CD4-positive, alpha-beta T cell treated with Interleukin-12 subunit alpha and Interleukin-12 subunit beta, for 1 hour (primary cell): ENCODE measurements around the gene WDPCP.
A peak's percentile ranks its signal among the peaks of the same experiment; 100 is the strongest.
"Not testable (repeated sequence)": the region's sequence is repeated elsewhere in the genome, so short reads cannot be mapped to it uniquely, and the experiment has no call there.

Experiments
- DNase-seq: peaks from one replicate; pipeline ENCODE4 v3.0.0-alpha.2; 2020

WDPCP gene

GRCh38 chr2:63438181-63438580 lies 150.1 kb downstream of the WDPCP start:
- DNase-seq = no peak

GRCh38 chr2:63436488-63436887 lies 151.8 kb downstream of the WDPCP start:
- DNase-seq = no peak

- no peak for DNase-seq
Measured at GRCh38 chr2:63435070-63435469, 153.2 kb downstream of the WDPCP start.

- DNase-seq = no peak
Measured at GRCh38 chr2:63434024-63435001, 154.0 kb downstream of the WDPCP start.

- DNase-seq = no peak
Measured at GRCh38 chr2:63432373-63432772, 155.9 kb downstream of the WDPCP start.

- no peak for DNase-seq
Measured at GRCh38 chr2:63425606-63426005, 162.7 kb downstream of the WDPCP start.

- DNase-seq = no peak
Measured at GRCh38 chr2:63425079-63425416, 163.2 kb downstream of the WDPCP start.

GRCh38 chr2:63424329-63425078 lies 163.8 kb downstream of the WDPCP start:
- DNase-seq = peak; percentile 47

- no peak for DNase-seq
Measured at GRCh38 chr2:63422556-63422955, 165.7 kb downstream of the WDPCP start.

- DNase-seq = no peak
Measured at GRCh38 chr2:63408530-63408929, 179.7 kb downstream of the WDPCP start.

GRCh38 chr2:63406641-63407040 lies 181.6 kb downstream of the WDPCP start:
- no peak for DNase-seq

- no peak for DNase-seq
Measured at GRCh38 chr2:63403820-63404219, 184.5 kb downstream of the WDPCP start.

GRCh38 chr2:63402889-63403288 lies 185.4 kb downstream of the WDPCP start:
- DNase-seq = not testable (repeated sequence)

- no peak for DNase-seq
Measured at GRCh38 chr2:63399156-63399555, 189.1 kb downstream of the WDPCP start.

- no peak for DNase-seq
Measured at GRCh38 chr2:63379451-63379850, 208.8 kb downstream of the WDPCP start.

- DNase-seq = no peak
Measured at GRCh38 chr2:63378589-63378988, 209.7 kb downstream of the WDPCP start.

- DNase-seq = no peak
Measured at GRCh38 chr2:63374341-63374740, 213.9 kb downstream of the WDPCP start.

- DNase-seq = no peak
Measured at GRCh38 chr2:63372549-63372948, 215.7 kb downstream of the WDPCP start.

GRCh38 chr2:63369146-63369545 lies 219.1 kb downstream of the WDPCP start:
- no peak for DNase-seq

- no peak for DNase-seq
Measured at GRCh38 chr2:63364866-63365265, 223.4 kb downstream of the WDPCP start.

GRCh38 chr2:63357722-63358121 lies 230.6 kb downstream of the WDPCP start:
- DNase-seq = not testable (repeated sequence)

GRCh38 chr2:63347361-63347760 lies 240.9 kb downstream of the WDPCP start:
- DNase-seq = no peak

GRCh38 chr2:63346411-63346810 lies 241.9 kb downstream of the WDPCP start:
- no peak for DNase-seq

- DNase-seq = no peak
Measured at GRCh38 chr2:63345285-63345633, 243.0 kb downstream of the WDPCP start.
